A673 (cell line): ENCODE measurements around the gene CRB2. TPM values are rescaled to one million over a fixed set of nuclear protein-coding genes. Genes with fewer than 3 reads are reported as not detected.

Source experiments
- BruUV-seq: library from RNA; stranded (reverse); fragments of 400-500 nt; replicated peaks from 2 replicates; lab custom pipeline; 2021; lab: Mats Ljungman, UMichigan
- CTCF ChIA-PET: fragments of 300-600 bp; sonication (Branson Sonifier 250); formaldehyde crosslinking; loops from one replicate; lab custom pipeline; 2022; ENCODE audit warnings: antibody characterized with exemption; lab: Charles Lee
- POLR2A ChIA-PET: fragments of 300-600 bp; sonication (Branson Sonifier 250); formaldehyde crosslinking; loops from one replicate; lab custom pipeline; 2022; ENCODE audit warnings: antibody characterized with exemption; ENCODE audit not compliant: low non-redundant PET; lab: Charles Lee
- DNase-seq: peaks from one replicate; pipeline ENCODE4 v3.0.0-alpha.2; 2015; ENCODE audit warnings: low spot score
- H3K27ac ChIP-seq: fragments of 200-600 bp; sonication (generic); 2 replicates; pipeline ENCODE4 v1.5.1; 2016; ENCODE audit warnings: mixed run types, low read depth, mild to moderate bottlenecking, mixed read lengths, antibody characterized with exemption, low read length; ENCODE audit not compliant: poor library complexity, severe bottlenecking
- H3K27me3 ChIP-seq: fragments of 200-600 bp; sonication (generic); replicated peaks from 2 replicates; pipeline ENCODE4 v1.6.1; 2017; ENCODE audit warnings: mixed run types, low read depth, mild to moderate bottlenecking, mixed read lengths, antibody characterized with exemption, low read length; ENCODE audit not compliant: insufficient read depth, poor library complexity
- H3K36me3 ChIP-seq: fragments of 200-600 bp; sonication (generic); 2 replicates; pipeline ENCODE4 v1.6.1; 2016; ENCODE audit warnings: mixed run types, mild to moderate bottlenecking, mixed read lengths, antibody characterized with exemption, low read length; ENCODE audit not compliant: insufficient read depth, poor library complexity, severe bottlenecking
- H3K4me1 ChIP-seq: fragments of 200-600 bp; sonication (generic); 2 replicates; pipeline ENCODE4 v1.6.1; 2017; ENCODE audit warnings: mixed run types, mild to moderate bottlenecking, mixed read lengths, antibody characterized with exemption, low read length; ENCODE audit not compliant: insufficient read depth, poor library complexity, severe bottlenecking
- H3K4me3 ChIP-seq: fragments of 200-600 bp; sonication (generic); 2 replicates; pipeline ENCODE4 v1.5.1; 2016; ENCODE audit warnings: low read depth, mixed run types, mild to moderate bottlenecking, mixed read lengths, low read length; ENCODE audit not compliant: poor library complexity, severe bottlenecking
- H3K9me3 ChIP-seq: fragments of 200-600 bp; sonication (generic); 2 replicates; pipeline ENCODE4 v1.6.1; 2016; ENCODE audit warnings: mixed run types, low read depth, mild to moderate bottlenecking, mixed read lengths, antibody characterized with exemption, low read length; ENCODE audit not compliant: poor library complexity, severe bottlenecking
- CTCF ChIP-seq: fragments of 300-800, 200-600 bp; sonication (generic); conservative IDR thresholded peaks from 2 replicates; pipeline ENCODE4 v1.5.1; 2017; ENCODE audit warnings: low read depth, mild to moderate bottlenecking, antibody characterized with exemption, low read length, moderate library complexity, mixed read lengths
- EZH2 ChIP-seq: fragments of 200-600 bp; sonication (generic); IDR thresholded peaks from 2 replicates; pipeline ENCODE4 v1.6.1; 2017; ENCODE audit warnings: borderline replicate concordance, low read depth, mild to moderate bottlenecking, mixed read lengths, antibody characterized with exemption, low read length; ENCODE audit not compliant: poor library complexity, severe bottlenecking
- intact Hi-C: fragments of 100-400 bp; cut with micrococcal nuclease; formaldehyde crosslinking; loops from one replicate; pipeline ENCODE4 v1.10.0; 2022; ENCODE audit not compliant: unreplicated experiment
- microRNA-seq: library from miRNA; unstranded; fragments of <30 nt; microRNA quantifications from one replicate; pipeline ENCODE4 v1.2.0, GENCODE V29; 2021
- total RNA-seq: library from RNA; stranded (reverse); gene quantifications from 2 replicates; pipeline ENCODE4 v1.2.3, GENCODE V29; 2021

CRB2 gene
- total RNA-seq, 1 experiment from 2014 or later: 0.47 TPM

- no peaks in the 10 kb centered on the region for H3K27me3 ChIP-seq
- BruUV-seq: no TSS peak
- intact Hi-C loops: no loop called here
- H3K4me3 ChIP-seq: no peak overlapping the region
- TF ChIP-seq CTCF: no peak
- no peak for TF ChIP-seq EZH2
- ChIA-PET CTCF (no interaction called here), POLR2A (no interaction called here)
- H3K4me1 ChIP-seq: no peaks in the 10 kb centered on the region
- DNase-seq: no peak
- H3K36me3 ChIP-seq: no peaks in the 10 kb centered on the region
- no peaks in the 10 kb centered on the region for H3K9me3 ChIP-seq
- H3K27ac ChIP-seq: no peak overlapping the region
Observed at GRCh38 chr9:123425836-123426365, 69.9 kb downstream of the CRB2 start.

DNA sequence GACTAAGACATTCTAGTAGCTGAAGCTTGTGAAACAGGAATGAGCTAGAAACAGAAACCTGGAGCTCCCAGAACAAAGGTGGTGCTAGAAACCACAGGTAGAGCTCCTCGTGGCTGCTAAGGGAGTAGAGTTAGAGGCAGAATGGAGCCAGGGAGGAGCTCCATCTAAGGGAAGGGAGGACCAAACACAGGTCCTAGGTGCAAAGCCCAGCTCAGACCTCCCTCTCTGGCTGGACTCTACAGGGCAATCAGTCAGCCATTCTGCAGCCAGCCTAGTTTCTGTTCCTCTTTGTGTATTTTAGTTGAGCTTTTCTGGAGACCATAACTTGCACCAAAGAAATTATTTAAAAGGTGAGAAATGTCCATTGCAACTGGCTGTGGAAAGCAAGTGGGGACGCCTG, 70.4 kb downstream of the CRB2 start:
- ChIA-PET POLR2A (no interaction called here), CTCF (no interaction called here)
- Histone ChIP-seq H3K4me3 (no peak overlapping the region), H3K36me3 (no peaks in the 10 kb centered on the region), H3K4me1 (no peaks in the 10 kb centered on the region), H3K27ac (no peak overlapping the region), H3K9me3 (no peaks in the 10 kb centered on the region), H3K27me3 (no peaks in the 10 kb centered on the region)
- intact Hi-C loops: no loop called here
- no peak for DNase-seq
- no TSS peak for BruUV-seq
- TF ChIP-seq EZH2: no peak
- TF ChIP-seq CTCF: no peak

Small RNA genes within 50 kb of the gene (microRNA-seq; reads per million reads assigned to microRNA genes)
- gene MIR601: not detected

Other genes starting within 250 kb of the CRB2 start
- 79.4 and 84.9 TPM in 2 replicates for gene STRBP, start 87.6 kb upstream of the CRB2 start, total RNA-seq